ENCODE measurements around the gene SEC14L3. TPM values are rescaled to one million over a fixed set of nuclear protein-coding genes. Genes with fewer than 3 reads are reported as not detected.

The SEC14L3 gene
- total RNA-seq, 1 experiment from 2014 or later, result not detected

- ATAC-seq, result no peak
- ChIA-PET CTCF (interaction anchor here (0.7 kb wide), 2 partner anchors 11 to 280 kb away, joined by 8 to 11 read pairs; no protein-coding TSS in a partner anchor), POLR2A (no interaction called here)
- in situ Hi-C loops (cut with HindIII; ENCODE audit: low pct_unique_long_range_greater_than_20kb, low sequenced_read_pairs), result no loop called here
- no peaks in the 10 kb centered on the region for H3K27me3 ChIP-seq (ENCODE audit: control insufficient read depth, insufficient read depth, low read length)
- H3K4me1 ChIP-seq (ENCODE audit: control insufficient read depth, insufficient read depth, low read length), result no peaks in the 10 kb centered on the region
- intact Hi-C loops (cut with micrococcal nuclease; ENCODE audit: unreplicated experiment), result no loop called here
- TF ChIP-seq TCF7L2 (IDR thresholded peaks at IDR 0.05; ENCODE audit: low read depth, low read length), result no peak
- H3K9me3 ChIP-seq (ENCODE audit: control insufficient read depth, insufficient read depth, low read depth, low read length), result no peaks in the 10 kb centered on the region
- H3K4me3 ChIP-seq (ENCODE audit: low read depth in 2 of 2, low read length in 2 of 2), result no peak overlapping the region
- no peak overlapping the region for H3K27ac ChIP-seq (ENCODE audit: low read length)
- no TSS peak for BruUV-seq (replicated peaks)
- DNase-seq (ENCODE audit: low read depth, low spot score), result no peak
- H3K36me3 ChIP-seq (ENCODE audit: control insufficient read depth, insufficient read depth, low read length), result no peaks in the 10 kb centered on the region
These were observed 25.8 kb upstream of the SEC14L3 start for GRCh38 chr22:30497466-30498150.

- Histone ChIP-seq H3K4me3 (ENCODE audit: low read depth in 2 of 2, low read length in 2 of 2) (no peak overlapping the region), H3K9me3 (ENCODE audit: control insufficient read depth, insufficient read depth, low read depth, low read length) (no peaks in the 10 kb centered on the region), H3K4me1 (ENCODE audit: control insufficient read depth, insufficient read depth, low read length) (no peaks in the 10 kb centered on the region), H3K36me3 (ENCODE audit: control insufficient read depth, insufficient read depth, low read length) (no peaks in the 10 kb centered on the region), H3K27ac (ENCODE audit: low read length) (no peak overlapping the region), H3K27me3 (ENCODE audit: control insufficient read depth, insufficient read depth, low read length) (no peaks in the 10 kb centered on the region)
- intact Hi-C loops (cut with micrococcal nuclease; ENCODE audit: unreplicated experiment) (no loop called here), in situ Hi-C loops (cut with HindIII; ENCODE audit: low pct_unique_long_range_greater_than_20kb, low sequenced_read_pairs) (no loop called here)
- no TSS peak for BruUV-seq (replicated peaks)
- POLR2A ChIA-PET, result no interaction called here
- ATAC-seq (no peak), DNase-seq (ENCODE audit: low read depth, low spot score) (no peak)
- CTCF ChIA-PET, result no interaction called here
- TF ChIP-seq TCF7L2 (IDR thresholded peaks at IDR 0.05; ENCODE audit: low read depth, low read length), result no peak
- TF ChIP-seq CTCF (IDR thresholded peaks at IDR 0.05), result no peak
- TF ChIP-seq SIN3A (IDR thresholded peaks at IDR 0.05; ENCODE audit: borderline replicate concordance, insufficient read depth, low read depth, low read length), result no peak
- no peak for TF ChIP-seq REST (IDR thresholded peaks at IDR 0.05; ENCODE audit: insufficient read depth in 1 of 2, low read depth in 2 of 2, low read length in 1 of 2)
- no peak for TF ChIP-seq POLR2AphosphoS5 (IDR thresholded peaks at IDR 0.05; ENCODE audit: low read depth, low read length)
These were observed 23.4 kb upstream of the SEC14L3 start for GRCh38 chr22:30495041-30495784.

GRCh38 chr22:30492144-30492543 is 20.3 kb upstream of the SEC14L3 start:
- no peak overlapping the region for H3K27ac ChIP-seq (ENCODE audit: low read length)
- DNase-seq (ENCODE audit: low read depth, low spot score) (no peak), ATAC-seq (no peak)
- no peaks in the 10 kb centered on the region for H3K27me3 ChIP-seq (ENCODE audit: control insufficient read depth, insufficient read depth, low read length)
- no peak overlapping the region for H3K4me3 ChIP-seq (ENCODE audit: low read depth in 2 of 2, low read length in 2 of 2)
- no TSS peak for BruUV-seq (replicated peaks)
- no peaks in the 10 kb centered on the region for H3K9me3 ChIP-seq (ENCODE audit: control insufficient read depth, insufficient read depth, low read depth, low read length)
- no peaks in the 10 kb centered on the region for H3K4me1 ChIP-seq (ENCODE audit: control insufficient read depth, insufficient read depth, low read length)
- TF ChIP-seq REST (IDR thresholded peaks at IDR 0.05; ENCODE audit: insufficient read depth in 1 of 2, low read depth in 2 of 2, low read length in 1 of 2), result no peak
- no peak for TF ChIP-seq POLR2AphosphoS5 (IDR thresholded peaks at IDR 0.05; ENCODE audit: low read depth, low read length)
- no peak for TF ChIP-seq TCF7L2 (IDR thresholded peaks at IDR 0.05; ENCODE audit: low read depth, low read length)
- TF ChIP-seq SIN3A (IDR thresholded peaks at IDR 0.05; ENCODE audit: borderline replicate concordance, insufficient read depth, low read depth, low read length), result no peak
- no peak for TF ChIP-seq CTCF (IDR thresholded peaks at IDR 0.05)
- POLR2A ChIA-PET, result no interaction called here
- in situ Hi-C loops (cut with HindIII; ENCODE audit: low pct_unique_long_range_greater_than_20kb, low sequenced_read_pairs) (no loop called here), intact Hi-C loops (cut with micrococcal nuclease; ENCODE audit: unreplicated experiment) (no loop called here)
- H3K36me3 ChIP-seq (ENCODE audit: control insufficient read depth, insufficient read depth, low read length), result no peaks in the 10 kb centered on the region
- CTCF ChIA-PET, result no interaction called here
